ENCODE data around the gene LAMTOR2.

LAMTOR2 gene

DNA sequence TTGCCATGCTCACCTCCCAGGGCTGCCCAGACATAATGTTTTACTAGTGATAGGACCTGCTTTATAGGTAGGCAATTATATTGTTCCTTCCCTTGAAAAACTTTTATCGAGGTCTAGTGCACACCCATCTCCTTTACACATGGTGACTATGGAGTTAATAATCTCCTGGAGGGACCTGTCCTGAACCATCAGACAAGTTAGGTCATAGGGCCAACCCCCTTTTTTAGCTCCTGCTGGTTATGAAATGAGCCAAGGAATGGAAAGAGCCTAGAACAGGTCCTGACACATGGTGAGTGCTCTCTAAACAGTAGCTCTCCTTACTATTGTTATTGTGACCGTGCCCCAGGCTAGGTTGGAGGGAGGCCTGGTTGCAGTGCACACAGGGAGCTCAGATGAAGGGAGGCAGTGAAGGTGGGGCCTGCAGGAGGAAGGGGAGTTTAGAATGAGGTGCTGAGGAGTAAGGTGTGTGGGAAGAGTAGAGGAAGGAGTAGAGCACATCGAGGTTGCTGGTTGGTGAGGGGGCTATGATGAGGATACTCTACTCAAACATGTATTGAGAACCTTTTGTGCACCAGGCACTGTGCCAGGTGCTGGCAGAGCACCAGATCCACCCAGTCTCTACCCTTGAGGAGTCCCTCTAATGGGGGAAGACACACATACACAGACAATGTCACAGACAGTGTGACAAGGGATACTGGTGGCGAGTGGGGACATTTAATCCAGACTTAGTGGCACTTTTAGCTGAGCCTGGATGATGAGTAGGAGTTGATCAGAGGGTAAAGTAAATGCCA lies 45.8 kb downstream of the LAMTOR2 start:
- no peak for DNase-seq

DNA sequence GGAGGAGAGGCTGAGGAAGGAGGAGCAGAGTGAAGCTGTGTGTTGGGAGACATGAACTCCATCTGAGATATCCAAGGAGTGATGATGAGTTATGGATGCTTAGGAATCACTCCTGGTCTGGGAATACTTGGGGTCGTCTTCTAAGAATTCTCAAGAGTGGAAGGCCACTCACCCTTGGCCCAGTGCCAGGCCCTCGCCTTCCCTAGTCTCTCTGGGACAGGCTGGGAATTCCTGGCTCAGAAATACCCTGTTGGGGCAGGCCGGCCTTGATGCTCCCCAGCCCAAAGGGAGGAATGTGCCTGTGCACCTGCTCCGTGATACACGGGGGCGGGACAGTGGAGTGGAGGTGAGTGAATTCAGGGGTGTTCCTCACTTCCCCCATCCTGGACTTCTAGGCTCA lies 47.3 kb downstream of the LAMTOR2 start:
- DNase-seq: no peak

DNA sequence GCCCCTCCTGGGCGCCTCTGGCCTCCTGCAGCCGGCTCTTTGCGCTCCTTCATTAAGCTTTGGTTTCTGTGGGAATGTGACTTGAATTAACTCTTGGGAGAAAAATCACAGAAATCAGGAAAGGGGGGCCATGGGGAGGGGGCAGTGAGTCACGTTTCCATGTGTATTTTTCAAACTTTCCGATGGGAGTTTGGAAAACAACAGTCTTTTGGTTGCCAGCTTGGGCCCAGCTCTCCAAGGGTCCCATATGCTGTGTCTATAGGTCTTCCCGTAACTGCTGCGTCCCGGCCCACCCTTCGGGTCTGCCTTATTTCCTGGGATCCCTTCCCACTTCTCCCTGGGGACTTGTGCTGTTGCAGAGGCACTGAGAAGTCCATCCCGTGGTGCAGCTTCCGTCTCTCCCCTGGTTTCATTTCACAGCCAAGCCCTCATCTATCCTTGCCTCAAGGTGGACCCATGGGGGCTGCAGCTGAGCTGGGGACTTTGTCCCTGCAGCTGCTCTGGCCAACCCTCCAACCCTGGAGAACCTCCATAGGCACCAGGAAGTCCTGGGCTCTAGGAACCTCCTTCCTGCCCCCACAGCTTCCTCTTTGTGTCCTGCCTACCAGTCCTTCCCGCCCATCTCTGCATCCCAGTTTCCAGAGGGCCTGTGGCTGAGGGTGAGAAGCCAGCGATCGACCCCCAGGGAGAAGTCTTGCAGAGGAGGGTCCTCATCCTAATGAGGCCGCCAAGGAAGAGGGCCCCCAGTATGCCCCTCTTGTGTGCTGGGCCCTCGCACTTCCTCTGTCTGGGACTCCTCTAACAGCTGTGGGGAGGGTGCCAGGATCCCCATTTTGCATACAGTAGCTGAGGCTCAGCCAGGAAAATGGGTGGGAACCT lies 48.3 kb downstream of the LAMTOR2 start:
- DNase-seq: no peak

DNA sequence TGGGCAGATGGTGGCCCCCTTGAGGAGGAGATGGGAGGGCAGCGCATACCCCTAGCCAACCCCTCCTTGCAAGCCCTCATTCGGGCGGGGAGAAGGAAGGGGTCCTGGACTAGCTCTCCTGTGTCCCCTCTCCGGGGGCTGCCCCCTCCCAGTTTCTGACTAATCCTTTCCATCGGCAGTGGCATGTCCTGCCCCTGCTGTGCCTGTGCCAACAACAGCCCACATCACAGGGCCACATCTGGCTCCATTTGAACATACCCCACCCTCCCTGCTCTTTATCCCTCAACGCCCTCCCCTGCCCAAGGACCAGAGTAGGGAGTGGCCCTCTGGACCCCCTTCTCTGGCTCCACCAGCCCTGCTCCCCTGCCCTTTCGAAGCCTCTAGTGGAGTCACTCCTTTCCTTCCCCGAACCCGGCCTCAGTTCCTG lies 49.0 kb downstream of the LAMTOR2 start:
- no peak for DNase-seq

DNA sequence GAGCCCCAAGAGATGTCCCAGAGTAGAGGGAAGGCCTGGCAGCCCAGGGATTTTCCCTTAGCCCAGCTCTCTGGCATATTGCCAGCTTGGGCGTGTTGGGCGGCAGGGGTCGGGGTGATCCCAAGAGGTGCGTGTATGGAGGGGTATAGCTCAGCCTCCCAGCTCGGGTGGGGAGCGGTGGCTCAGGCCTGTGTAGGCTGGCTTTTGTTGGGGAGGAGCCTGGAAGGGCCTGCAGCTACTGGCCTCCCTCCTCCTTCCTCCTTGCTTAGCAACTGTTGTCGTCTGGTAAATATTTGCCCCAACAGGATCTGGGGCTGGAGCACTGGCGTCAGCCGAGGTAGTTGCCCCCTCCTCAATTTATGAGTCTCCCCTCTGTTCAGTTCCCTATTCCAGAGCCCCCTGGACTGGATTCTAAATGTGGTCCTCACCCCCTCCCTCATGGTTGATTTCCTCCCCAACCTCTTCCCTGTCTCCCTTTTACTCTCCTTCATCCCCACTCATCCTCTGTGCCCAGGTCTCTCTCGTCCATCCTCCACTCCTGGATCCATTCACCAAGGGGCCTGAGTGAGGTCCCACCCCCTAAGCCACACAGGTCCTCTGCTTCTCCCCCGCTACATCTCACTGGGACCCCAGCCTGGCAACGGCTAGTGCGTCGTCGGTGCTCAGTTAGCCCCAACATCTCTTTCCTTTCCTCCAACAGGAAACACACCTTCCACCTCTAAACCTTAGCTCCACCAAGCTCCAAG lies 49.7 kb downstream of the LAMTOR2 start:
- DNase-seq: peak; percentile 64

DNA sequence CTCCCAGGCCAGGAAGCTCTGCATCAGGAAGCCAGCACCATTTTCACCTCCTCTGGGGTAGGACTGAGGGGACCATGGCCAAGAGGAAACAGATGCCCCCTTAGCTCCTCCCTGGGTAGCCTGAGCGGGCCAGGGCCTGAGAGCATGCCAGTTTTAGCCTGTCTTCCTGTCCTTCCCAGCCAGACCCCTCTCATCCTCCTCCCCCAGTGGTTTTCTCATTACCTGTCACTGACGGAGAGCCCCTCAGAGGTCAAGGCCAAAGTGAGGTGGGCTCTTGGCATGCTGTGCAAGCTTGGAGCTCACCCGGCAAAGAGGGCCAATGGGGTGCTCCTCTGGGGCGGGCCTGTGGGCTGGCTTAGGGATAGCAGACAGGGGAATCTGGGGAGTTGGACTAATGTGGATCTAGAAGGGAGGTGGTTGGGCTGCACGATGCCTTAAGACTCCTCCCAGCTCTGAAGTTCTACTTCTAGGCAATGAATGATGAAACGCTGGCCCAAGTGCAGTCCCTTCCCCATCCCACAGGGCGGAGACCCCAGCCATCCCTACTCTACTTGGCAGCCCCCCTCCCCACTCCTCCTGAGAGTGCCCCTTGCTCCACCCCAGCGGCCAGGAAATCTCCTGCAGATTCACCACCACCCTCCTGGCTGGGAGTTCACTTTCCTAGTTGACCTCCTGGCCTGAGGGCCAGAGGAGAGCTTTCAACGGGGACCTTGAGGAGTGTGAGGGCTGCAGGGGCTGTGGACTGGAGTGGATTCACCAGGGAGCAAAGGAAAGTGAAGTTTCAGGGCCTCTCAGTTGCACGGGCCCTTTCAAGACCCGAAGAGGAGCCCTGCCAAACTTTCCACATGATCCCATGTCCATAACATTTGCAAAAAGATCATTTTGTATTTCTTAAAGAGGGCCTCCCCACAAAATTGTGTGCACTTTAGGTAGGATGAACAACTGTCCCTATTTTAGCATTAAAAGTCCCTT lies 50.6 kb downstream of the LAMTOR2 start:
- DNase-seq: no peak

DNA sequence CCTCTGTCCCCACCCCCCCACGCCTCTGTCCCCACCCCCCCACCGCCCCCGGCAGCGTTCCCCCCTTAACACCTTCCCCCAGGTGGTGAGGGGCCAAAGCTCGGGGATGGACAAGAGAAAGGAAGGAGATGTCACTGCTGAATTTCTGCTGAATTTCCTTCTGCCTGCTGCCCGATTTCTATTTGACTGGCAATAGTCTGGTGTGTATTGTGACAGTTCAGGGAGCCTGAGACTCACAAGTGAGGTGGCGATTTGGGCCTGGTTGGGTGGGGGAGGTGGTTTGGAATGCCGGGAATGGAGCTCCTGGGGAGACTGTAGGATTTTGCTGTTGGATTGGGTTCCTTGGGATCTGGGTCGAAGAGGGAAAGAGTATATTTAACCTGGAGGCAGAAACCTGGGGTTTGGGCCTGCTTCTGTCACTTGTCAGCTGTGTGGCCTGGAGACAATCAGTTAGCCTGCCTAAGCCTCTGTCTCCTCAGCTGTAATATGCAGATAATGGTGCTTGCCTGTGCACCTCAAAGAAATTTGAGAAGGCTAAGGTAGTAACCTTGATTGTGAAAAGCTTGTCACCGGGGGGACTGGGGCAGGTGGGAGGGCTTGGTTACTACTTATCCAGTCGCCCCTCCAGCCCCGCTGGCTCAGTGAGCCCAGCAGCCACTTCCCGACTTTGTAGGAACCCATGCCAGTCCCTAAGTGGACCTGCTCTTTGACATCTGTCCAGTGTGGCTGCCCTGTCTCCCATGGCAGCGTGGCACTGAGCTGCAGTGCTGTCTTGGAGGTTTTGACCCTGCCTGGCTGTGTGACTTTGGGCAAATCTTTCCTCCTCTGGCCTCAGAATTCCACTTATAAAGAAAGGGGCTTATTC lies 52.3 kb downstream of the LAMTOR2 start:
- no peak for DNase-seq

DNA sequence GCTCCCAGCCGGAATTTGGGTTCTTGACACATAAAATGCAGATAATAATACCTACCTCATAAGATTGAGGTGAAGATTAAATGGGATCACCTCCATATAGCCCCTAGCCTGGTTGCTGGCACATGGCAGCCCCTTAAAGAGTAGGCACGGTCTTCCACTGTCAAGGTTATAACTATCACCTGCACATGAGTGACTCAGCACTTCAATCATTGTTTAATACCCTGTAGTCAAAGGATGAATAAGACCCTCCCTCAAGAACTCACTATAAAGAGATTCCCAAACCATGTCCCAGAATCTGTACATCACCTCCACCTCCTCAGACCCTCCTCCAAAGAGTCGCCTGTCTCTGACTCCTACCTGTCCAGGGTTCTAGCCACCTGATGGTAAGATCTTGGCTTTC lies 53.5 kb downstream of the LAMTOR2 start:
- DNase-seq: no peak

All from NCI-H1436 (cell line).